Measurements from ENCODE around the gene FBXL17.

Gene FBXL17

GRCh38 chr5:107916731-107917725, 464.9 kb downstream of the FBXL17 start:
- no peak for DNase-seq (ENCODE audit: low spot score)

GRCh38 chr5:107915176-107915812, 466.6 kb downstream of the FBXL17 start:
- DNase-seq (ENCODE audit: low spot score) = no peak

GRCh38 chr5:107913494-107913893, 468.4 kb downstream of the FBXL17 start:
- DNase-seq (ENCODE audit: low spot score) = no peak

- DNase-seq (ENCODE audit: low spot score) = no peak
Observed at GRCh38 chr5:107900721-107901120, 481.2 kb downstream of the FBXL17 start.

- DNase-seq (ENCODE audit: low spot score) = no peak
Observed at GRCh38 chr5:107894361-107894760, 487.5 kb downstream of the FBXL17 start.

GRCh38 chr5:107893642-107894041, 488.3 kb downstream of the FBXL17 start:
- no peak for DNase-seq (ENCODE audit: low spot score)

- DNase-seq (ENCODE audit: low spot score) = no peak
Observed at GRCh38 chr5:107889387-107889786, 492.5 kb downstream of the FBXL17 start.

GRCh38 chr5:107888541-107888940, 493.4 kb downstream of the FBXL17 start:
- no peak for DNase-seq (ENCODE audit: low spot score)

GRCh38 chr5:107887166-107887943, 494.5 kb downstream of the FBXL17 start:
- no peak for DNase-seq (ENCODE audit: low spot score)

- no peak for DNase-seq (ENCODE audit: low spot score)
Observed at GRCh38 chr5:107885601-107886000, 496.3 kb downstream of the FBXL17 start.

- no peak for DNase-seq (ENCODE audit: low spot score)
Observed at GRCh38 chr5:107884871-107885270, 497.0 kb downstream of the FBXL17 start.

GRCh38 chr5:107878661-107879060, 503.2 kb downstream of the FBXL17 start:
- peak; percentile 53 for DNase-seq (ENCODE audit: low spot score)

- DNase-seq (ENCODE audit: low spot score) = no peak
Observed at GRCh38 chr5:107876906-107877305, 505.0 kb downstream of the FBXL17 start.

- no peak for DNase-seq (ENCODE audit: low spot score)
Observed at GRCh38 chr5:107876261-107876660, 505.6 kb downstream of the FBXL17 start.

GRCh38 chr5:107875833-107876232, 506.1 kb downstream of the FBXL17 start:
- DNase-seq (ENCODE audit: low spot score) = no peak

GRCh38 chr5:107874795-107875194, 507.1 kb downstream of the FBXL17 start:
- no peak for DNase-seq (ENCODE audit: low spot score)

- DNase-seq (ENCODE audit: low spot score) = no peak
Observed at GRCh38 chr5:107873877-107874276, 508.0 kb downstream of the FBXL17 start.

GRCh38 chr5:107871023-107871422, 510.9 kb downstream of the FBXL17 start:
- DNase-seq (ENCODE audit: low spot score) = no peak

- no peak for DNase-seq (ENCODE audit: low spot score)
Observed at GRCh38 chr5:107869438-107870115, 512.3 kb downstream of the FBXL17 start.

GRCh38 chr5:107868650-107869409, 513.1 kb downstream of the FBXL17 start:
- no peak for DNase-seq (ENCODE audit: low spot score)

GRCh38 chr5:107867266-107867665, 514.6 kb downstream of the FBXL17 start:
- no peak for DNase-seq (ENCODE audit: low spot score)

All from pons (tissue), 1 donor.